ENCODE measurements around the gene SPATC1L. TPM values are rescaled to one million over a fixed set of nuclear protein-coding genes. Genes with fewer than 3 reads are reported as not detected.
A peak's percentile ranks its signal among the peaks of the same experiment; 100 is the strongest.

Gene SPATC1L
- total and polyA plus RNA-seq, 2 donors (not counting 3 experiments of a cell fraction or from before 2014, with no cell fraction given): 11.5 to 15.3 TPM

DNA sequence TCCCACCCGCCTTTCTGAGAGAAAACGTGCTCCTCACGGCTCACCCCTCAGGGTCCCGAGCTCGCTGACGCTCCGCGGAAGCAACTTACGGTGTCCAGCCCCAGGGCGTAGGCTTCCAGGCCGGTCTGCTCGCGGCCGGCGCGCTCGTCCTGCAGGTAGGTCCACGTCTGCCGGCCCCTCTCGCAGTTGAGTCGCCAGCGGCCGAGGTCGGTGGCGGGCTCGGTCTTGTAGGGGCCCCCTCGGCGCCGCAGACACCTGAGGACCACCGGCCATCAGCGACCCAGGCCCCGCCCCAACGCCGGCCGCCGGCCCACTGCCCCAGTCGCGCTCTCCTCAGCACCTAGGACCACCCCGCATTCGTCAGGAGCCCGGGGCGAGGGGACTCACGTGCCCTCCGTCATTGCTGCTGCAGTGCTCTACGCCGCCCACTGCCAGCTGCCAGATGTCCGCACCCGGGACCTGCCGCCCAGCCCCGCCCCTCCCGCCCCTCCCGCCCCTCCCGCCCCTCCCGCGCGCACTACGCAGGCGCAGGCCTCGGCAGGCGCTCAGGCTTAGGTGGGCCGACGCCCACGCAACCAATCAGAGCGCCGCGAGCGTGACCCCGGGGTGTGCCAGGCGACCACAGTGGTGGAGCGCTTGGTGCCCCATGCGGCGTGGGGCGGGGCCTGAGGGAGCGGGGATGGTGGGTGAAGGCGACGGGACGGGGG is 44.2 kb upstream of the SPATC1L start, which contains the start of gene LSS:
Gene LSS, minus strand, starts transcription at position 430 of the 707 bp plus-strand sequence. Its CDS starts 29 bp downstream, at position 401.
- Histone ChIP-seq H3K79me2 (ENCODE audit: control insufficient read depth, insufficient read depth, low read length) (peaks cover 36% of the 10 kb centered on the region), H3K4me3 (replicated peaks in 1 of 3; ENCODE audit: insufficient read depth in 1 of 3, low read depth in 1 of 3, low read length in 3 of 3) (peak within 1 kb of the TSS; percentile 73 to 90 (median 81)), H3K4me1 (ENCODE audit: control insufficient read depth, extremely low read depth, insufficient read depth, low read length) (peaks cover 22% of the 10 kb centered on the region), H3K9ac (replicated peaks; ENCODE audit: extremely low read depth, insufficient read depth, low read length) (peak within 1 kb of the TSS; percentile 49), H2AFZ (ENCODE audit: low read depth, low read length) (peak within 1 kb of the TSS; percentile 84), H3K9me1 (replicated peaks; ENCODE audit: control insufficient read depth, extremely low read depth, insufficient read depth, low read length) (no peaks in the 10 kb centered on the region), H4K20me1 (replicated peaks; ENCODE audit: control insufficient read depth, extremely low read depth, insufficient read depth, low read length) (no peaks in the 10 kb centered on the region), H3K4me2 (ENCODE audit: insufficient read depth, low read length) (peak within 1 kb of the TSS; percentile 78), H3K27ac (ENCODE audit: insufficient read depth, low read depth, low read length) (peak within 1 kb of the TSS; percentile 1), H3K9me3 (replicated peaks; ENCODE audit: control insufficient read depth, insufficient read depth, low read length) (no peaks in the 10 kb centered on the region), H3K36me3 (ENCODE audit: control insufficient read depth in 2 of 2, extremely low read depth in 1 of 2, insufficient read depth in 2 of 2, low read length in 2 of 2) (peaks cover 0 to 3% of the 10 kb centered on the region in 2 experiments), H3K27me3 (ENCODE audit: control insufficient read depth in 2 of 2, insufficient read depth in 2 of 2, low read length in 2 of 2) (no peaks in the 10 kb centered on the region)
- peak; percentile 95 for FAIRE-seq
- no TSS peak for BruUV-seq (replicated peaks)
- intact Hi-C loops (cut with micrococcal nuclease) (loop anchor here (2.0 to 5.0 kb wide), 4 partner anchors 56 to 256 kb away; partner anchors contain the start of genes MCM3AP and PCNT), dilution Hi-C loops (cut with MboI; ENCODE audit: extremely low pct_ligation_motif_present, low sequenced_read_pairs) (no loop called here)
- peak; percentile 96 for DNase-seq (ENCODE audit: low read depth, low spot score)
- TF ChIP-seq POLR2A (IDR thresholded peaks at IDR 0.05; ENCODE audit: low read depth, low read length) (no peak), GATA2 (IDR thresholded peaks at IDR 0.05; ENCODE audit: insufficient read depth, insufficient read length, low read depth, low read length) (no peak), MYC (IDR thresholded peaks at IDR 0.05; ENCODE audit: low read depth, low read length) (no peak), EZH2 (IDR thresholded peaks at IDR 0.05; ENCODE audit: borderline replicate concordance, low read depth, low read length, severe bottlenecking) (no peak), JUN (IDR thresholded peaks at IDR 0.05; ENCODE audit: borderline replicate concordance, insufficient read depth, insufficient read length, low read depth) (no peak), FOS (IDR thresholded peaks at IDR 0.05; ENCODE audit: borderline replicate concordance, insufficient read depth, low read length) (no peak), POLR2AphosphoS5 (IDR thresholded peaks at IDR 0.05; ENCODE audit: insufficient read depth, low read depth, low read length) (peak; percentile 49)
- TF ChIP-seq, protein P1, sequence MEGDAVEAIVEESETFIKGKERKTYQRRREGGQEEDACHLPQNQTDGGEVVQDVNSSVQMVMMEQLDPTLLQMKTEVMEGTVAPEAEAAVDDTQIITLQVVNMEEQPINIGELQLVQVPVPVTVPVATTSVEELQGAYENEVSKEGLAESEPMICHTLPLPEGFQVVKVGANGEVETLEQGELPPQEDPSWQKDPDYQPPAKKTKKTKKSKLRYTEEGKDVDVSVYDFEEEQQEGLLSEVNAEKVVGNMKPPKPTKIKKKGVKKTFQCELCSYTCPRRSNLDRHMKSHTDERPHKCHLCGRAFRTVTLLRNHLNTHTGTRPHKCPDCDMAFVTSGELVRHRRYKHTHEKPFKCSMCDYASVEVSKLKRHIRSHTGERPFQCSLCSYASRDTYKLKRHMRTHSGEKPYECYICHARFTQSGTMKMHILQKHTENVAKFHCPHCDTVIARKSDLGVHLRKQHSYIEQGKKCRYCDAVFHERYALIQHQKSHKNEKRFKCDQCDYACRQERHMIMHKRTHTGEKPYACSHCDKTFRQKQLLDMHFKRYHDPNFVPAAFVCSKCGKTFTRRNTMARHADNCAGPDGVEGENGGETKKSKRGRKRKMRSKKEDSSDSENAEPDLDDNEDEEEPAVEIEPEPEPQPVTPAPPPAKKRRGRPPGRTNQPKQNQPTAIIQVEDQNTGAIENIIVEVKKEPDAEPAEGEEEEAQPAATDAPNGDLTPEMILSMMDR (IDR thresholded peaks at IDR 0.05; ENCODE audit: extremely low read depth in 1 of 2, insufficient read depth in 1 of 2, low read depth in 1 of 2, low read length in 2 of 2): no peak
- TF ChIP-seq, protein P2, sequence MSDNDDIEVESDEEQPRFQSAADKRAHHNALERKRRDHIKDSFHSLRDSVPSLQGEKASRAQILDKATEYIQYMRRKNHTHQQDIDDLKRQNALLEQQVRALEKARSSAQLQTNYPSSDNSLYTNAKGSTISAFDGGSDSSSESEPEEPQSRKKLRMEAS (IDR thresholded peaks at IDR 0.05; ENCODE audit: insufficient read depth, insufficient read length): peak; percentile 58
- ChIA-PET POLR2A (no interaction called here), CTCF (interaction anchor here (1.5 to 2.2 kb wide), 2 partner anchors 75 to 85 kb away, joined by 5 to 12 read pairs; no protein-coding TSS in a partner anchor)
